Left lung (tissue), 10 donors: ENCODE data around the gene ASTN2. TPM values are rescaled to one million over a fixed set of nuclear protein-coding genes. Genes with fewer than 3 reads are reported as not detected.

Source experiments
- ATAC-seq: fragments of 200-7000 bp; cut with Tn5 transposase; one replicate; pipeline ENCODE4 v1.9.1; 2020; ENCODE audit warnings: moderate library complexity
- DNase-seq, 4 donors: peaks; one replicate each; pipeline ENCODE4 v3.0.0-alpha.2; 2013 to 2020
- H3K27ac ChIP-seq, 2 donors: fragments of 200-600 bp; sonication (generic) in 1 of 2; one replicate each; pipeline versions ENCODE4 v1.5.0 to v1.8.0; 2020 to 2021
- H3K27me3 ChIP-seq, 2 donors: fragments of 200-600 bp; sonication (generic) in 1 of 2; one replicate each; pipeline versions ENCODE4 v1.5.0 to v1.8.0; 2020 to 2021
- H3K36me3 ChIP-seq, 2 donors: fragments of 200-600 bp; sonication (generic) in 1 of 2; one replicate each; pipeline versions ENCODE4 v1.5.0 to v1.8.0; 2020 to 2021
- H3K4me1 ChIP-seq, 2 donors: fragments of 200-600 bp; one replicate each; pipeline ENCODE4 v1.8.0; 2021
- H3K4me3 ChIP-seq, 2 donors: fragments of 200-600 bp; sonication (generic) in 1 of 2; one replicate each; pipeline versions ENCODE4 v1.5.0 to v1.8.0; 2020 to 2021; ENCODE audit warnings: mild to moderate bottlenecking in 1 of 2
- H3K9me3 ChIP-seq, 2 donors: fragments of 200-600 bp; sonication (generic) in 1 of 2; one replicate each; pipeline versions ENCODE4 v1.5.0 to v1.8.0; 2020 to 2021
- intact Hi-C, 2 donors: fragments of 100-400 bp; cut with DNase I; formaldehyde crosslinking; loops; one replicate each; pipeline versions ENCODE4 v1.11.2 to v1.14.2; 2022
- polyA plus RNA-seq, 6 donors: library from polyadenylated mRNA; unstranded; fragments of 120-200 nt; gene quantifications; one replicate each; pipeline ENCODE4 v1.2.1, GENCODE V29; 2013; ENCODE audit not compliant: insufficient read length in 6 of 6
- total RNA-seq, 2 donors: library from RNA; stranded (reverse); fragmentation: NEBNext Ultra II Directional; extraction: Animal tissue kit (Norgen Biotek cat#: 25700); gene quantifications; one replicate each; pipeline ENCODE4 v1.2.1, GENCODE V29; 2021
- TF ChIP-seq, protein P1 (sequence below), 2 donors: fragments of 200-600 bp; sonication (generic) in 1 of 2; IDR thresholded peaks; one replicate each; pipeline versions ENCODE4 v1.5.0 to v1.8.0; 2021; ENCODE audit warnings: antibody characterized with exemption in 2 of 2
- donor health status: DM: no; HTN: yes; CAD: no.
- donor health status: DM: no; HTN: no; CAD: no.

The ASTN2 gene
- total and polyA plus RNA-seq, 8 donors: 3.1 to 5.5 (median 4.5) TPM

DNA sequence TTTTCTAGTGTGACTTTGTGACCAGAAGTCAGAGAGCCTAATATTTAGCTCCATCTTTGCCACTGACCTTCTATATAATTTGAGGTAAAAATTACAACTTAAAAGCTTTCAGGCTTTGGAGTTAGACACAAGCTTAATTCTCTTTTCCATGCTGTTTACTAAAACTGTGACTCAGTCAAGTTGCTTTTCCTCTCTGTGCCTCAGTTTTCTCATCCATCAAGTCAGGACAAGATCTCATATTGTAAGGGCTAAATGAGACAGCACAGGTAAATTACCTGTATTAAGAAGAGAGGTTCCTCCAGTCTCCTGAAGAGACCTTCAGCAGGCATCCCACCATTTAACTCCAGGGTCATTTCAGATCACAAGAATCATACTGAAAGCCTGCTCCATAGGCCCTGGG, 339.2 kb downstream of the ASTN2 start:
- TF ChIP-seq, protein P1, sequence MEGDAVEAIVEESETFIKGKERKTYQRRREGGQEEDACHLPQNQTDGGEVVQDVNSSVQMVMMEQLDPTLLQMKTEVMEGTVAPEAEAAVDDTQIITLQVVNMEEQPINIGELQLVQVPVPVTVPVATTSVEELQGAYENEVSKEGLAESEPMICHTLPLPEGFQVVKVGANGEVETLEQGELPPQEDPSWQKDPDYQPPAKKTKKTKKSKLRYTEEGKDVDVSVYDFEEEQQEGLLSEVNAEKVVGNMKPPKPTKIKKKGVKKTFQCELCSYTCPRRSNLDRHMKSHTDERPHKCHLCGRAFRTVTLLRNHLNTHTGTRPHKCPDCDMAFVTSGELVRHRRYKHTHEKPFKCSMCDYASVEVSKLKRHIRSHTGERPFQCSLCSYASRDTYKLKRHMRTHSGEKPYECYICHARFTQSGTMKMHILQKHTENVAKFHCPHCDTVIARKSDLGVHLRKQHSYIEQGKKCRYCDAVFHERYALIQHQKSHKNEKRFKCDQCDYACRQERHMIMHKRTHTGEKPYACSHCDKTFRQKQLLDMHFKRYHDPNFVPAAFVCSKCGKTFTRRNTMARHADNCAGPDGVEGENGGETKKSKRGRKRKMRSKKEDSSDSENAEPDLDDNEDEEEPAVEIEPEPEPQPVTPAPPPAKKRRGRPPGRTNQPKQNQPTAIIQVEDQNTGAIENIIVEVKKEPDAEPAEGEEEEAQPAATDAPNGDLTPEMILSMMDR (IDR thresholded peaks at IDR 0.05): no peak
- intact Hi-C loops: no loop called here

DNA sequence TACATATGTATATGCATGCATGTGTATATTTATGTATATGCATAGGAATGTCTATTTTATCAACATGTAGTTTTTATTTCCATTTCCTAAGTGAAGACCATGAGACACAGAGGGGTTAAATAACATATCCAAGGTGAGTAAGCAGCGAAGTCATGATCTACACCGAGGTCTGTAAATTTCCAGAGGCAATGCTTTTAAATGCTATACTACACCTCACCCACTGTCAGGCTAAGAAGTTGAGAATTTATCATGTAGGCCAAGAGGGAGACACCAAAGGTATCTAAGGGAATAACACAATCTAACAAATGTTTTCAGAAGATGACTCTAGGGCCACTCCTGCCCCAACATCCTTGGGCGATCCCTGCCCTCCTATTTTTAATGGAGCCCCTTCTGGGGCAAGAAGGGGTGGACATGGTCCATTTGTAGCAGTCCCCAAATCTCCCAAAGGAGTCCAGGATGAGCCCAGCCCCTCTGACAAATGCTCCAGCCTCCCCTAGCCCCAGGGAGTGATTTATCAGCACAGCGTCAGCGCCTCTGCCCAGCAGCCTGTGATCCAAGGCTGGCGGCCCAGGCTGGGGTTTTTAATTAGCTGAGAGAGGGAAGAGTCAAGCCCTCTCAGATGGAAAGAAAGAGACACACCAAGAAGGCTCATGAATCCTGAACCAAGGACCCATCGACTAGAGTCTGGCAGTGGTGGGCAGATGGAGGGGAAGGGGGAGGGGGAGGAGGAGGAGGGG, 339.9 kb downstream of the ASTN2 start:
- no peak overlapping the region for H3K27ac ChIP-seq
- no peak for ATAC-seq
- no peak overlapping the region for H3K4me3 ChIP-seq
- no peaks in the 10 kb centered on the region for H3K27me3 ChIP-seq
- TF ChIP-seq, protein P1 (IDR thresholded peaks at IDR 0.05): no peak
- H3K36me3 ChIP-seq: no peaks in the 10 kb centered on the region
- DNase-seq: no peak
- intact Hi-C loops: no loop called here
- H3K4me1 ChIP-seq: no peaks in the 10 kb centered on the region
- no peaks in the 10 kb centered on the region for H3K9me3 ChIP-seq

More for the DNA sequence above, 339.2 kb downstream of the ASTN2 start:
- H3K27me3 ChIP-seq: no peaks in the 10 kb centered on the region
- no peak overlapping the region for H3K4me3 ChIP-seq
- no peak overlapping the region for H3K27ac ChIP-seq
- ATAC-seq: no peak
- no peak for DNase-seq
- no peaks in the 10 kb centered on the region for H3K9me3 ChIP-seq
- H3K4me1 ChIP-seq: no peaks in the 10 kb centered on the region
- no peaks in the 10 kb centered on the region for H3K36me3 ChIP-seq

DNA sequence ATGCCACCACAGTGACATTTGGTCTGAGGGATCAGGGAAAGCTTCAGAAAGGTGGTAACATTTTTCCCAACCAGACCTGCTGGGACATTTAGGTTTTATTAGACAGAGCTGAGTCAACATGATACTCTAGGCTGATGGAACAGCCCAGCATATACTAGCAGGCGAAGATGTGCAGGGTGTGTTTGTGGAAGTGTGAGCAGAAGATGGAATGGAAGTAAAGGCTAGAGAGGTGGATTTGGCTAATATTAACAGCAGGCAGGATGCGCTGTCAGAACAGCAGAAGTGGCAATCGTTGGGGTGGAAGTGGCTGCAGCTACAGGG, 340.6 kb downstream of the ASTN2 start:
- no peak for DNase-seq
- Histone ChIP-seq H3K27me3 (no peaks in the 10 kb centered on the region), H3K4me3 (no peak overlapping the region), H3K9me3 (no peaks in the 10 kb centered on the region), H3K27ac (no peak overlapping the region), H3K4me1 (no peaks in the 10 kb centered on the region), H3K36me3 (no peaks in the 10 kb centered on the region)
- TF ChIP-seq, protein P1 (IDR thresholded peaks at IDR 0.05): no peak
- ATAC-seq: no peak
- intact Hi-C loops: no loop called here

DNA sequence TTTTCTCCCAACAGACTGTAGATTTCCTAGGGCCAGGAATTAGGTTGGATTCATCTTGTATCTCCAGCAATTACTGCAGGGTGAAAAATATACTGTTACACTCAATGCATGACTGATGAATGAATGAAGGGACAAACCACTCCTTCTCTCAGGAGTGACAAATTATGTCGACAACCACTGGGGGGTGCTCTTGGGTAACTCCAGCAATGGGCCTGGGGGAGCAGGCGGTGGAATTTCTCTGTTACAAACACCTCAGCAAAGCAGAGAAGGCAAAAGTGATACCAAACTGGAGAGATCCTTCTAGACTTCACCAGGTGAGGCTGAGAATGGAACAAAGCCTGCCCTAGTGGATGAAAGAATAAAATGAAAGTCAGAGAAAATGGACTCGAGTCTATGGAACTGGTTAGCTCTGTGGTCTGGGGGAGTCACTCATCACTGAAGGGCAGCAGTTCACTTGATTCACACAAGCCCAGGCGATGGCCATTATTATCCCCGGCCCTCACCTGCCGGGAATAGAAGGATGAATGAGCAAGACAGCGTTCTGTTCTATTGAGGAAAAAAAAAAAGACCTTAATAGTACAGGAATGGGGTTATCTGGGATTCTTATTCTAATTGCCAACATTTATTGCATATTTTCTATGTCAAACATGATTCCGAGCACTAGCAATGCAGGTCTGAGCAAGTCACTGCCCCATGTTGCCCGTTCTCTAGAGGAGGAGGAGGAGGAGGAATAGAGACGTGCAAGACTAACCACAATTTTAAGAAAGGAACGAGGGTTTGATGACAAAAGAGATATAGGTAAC, 341.1 kb downstream of the ASTN2 start:
- H3K4me3 ChIP-seq: no peak overlapping the region
- H3K27me3 ChIP-seq: no peaks in the 10 kb centered on the region
- intact Hi-C loops: no loop called here
- no peaks in the 10 kb centered on the region for H3K9me3 ChIP-seq
- no peaks in the 10 kb centered on the region for H3K36me3 ChIP-seq
- TF ChIP-seq, protein P1 (IDR thresholded peaks at IDR 0.05): no peak
- no peaks in the 10 kb centered on the region for H3K4me1 ChIP-seq
- ATAC-seq: no peak
- no peak overlapping the region for H3K27ac ChIP-seq
- DNase-seq: no peak

DNA sequence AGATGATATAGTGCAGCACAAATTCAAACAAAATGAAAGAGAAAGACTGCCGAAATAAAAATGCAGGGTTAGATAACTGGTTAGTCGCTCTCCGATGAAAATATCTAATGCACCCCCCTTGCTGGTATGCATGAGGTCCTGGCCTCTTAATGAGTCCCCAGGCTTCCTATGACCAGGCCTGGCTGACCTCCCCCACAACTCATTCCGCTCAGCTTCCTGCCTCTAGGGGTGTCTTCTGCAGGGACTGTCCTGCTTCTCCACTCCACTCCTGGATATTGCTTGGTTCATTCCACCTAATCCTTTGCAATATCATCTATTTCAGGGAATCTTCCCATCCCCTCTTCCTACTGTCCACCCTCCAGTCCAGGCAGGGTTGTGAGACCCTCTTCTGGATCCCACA, 341.8 kb downstream of the ASTN2 start:
- Histone ChIP-seq H3K36me3 (no peaks in the 10 kb centered on the region), H3K4me1 (no peaks in the 10 kb centered on the region), H3K27me3 (no peaks in the 10 kb centered on the region), H3K4me3 (no peak overlapping the region), H3K9me3 (no peaks in the 10 kb centered on the region), H3K27ac (no peak overlapping the region)
- intact Hi-C loops: no loop called here
- no peak for ATAC-seq
- no peak for DNase-seq
- TF ChIP-seq, protein P1 (IDR thresholded peaks at IDR 0.05): no peak
